Hippocampal formation (tissue), 2 donors: ENCODE results near the gene APOBEC3B.
"Not testable (repeated sequence)": the region's sequence is repeated elsewhere in the genome, so short reads cannot be mapped to it uniquely, and the experiment has no call there.

Experiments
- DNase-seq, 2 donors: peaks; one replicate each; lab custom pipeline; 2025; lab: John Stamatoyannopoulos, UW

APOBEC3B gene

DNA sequence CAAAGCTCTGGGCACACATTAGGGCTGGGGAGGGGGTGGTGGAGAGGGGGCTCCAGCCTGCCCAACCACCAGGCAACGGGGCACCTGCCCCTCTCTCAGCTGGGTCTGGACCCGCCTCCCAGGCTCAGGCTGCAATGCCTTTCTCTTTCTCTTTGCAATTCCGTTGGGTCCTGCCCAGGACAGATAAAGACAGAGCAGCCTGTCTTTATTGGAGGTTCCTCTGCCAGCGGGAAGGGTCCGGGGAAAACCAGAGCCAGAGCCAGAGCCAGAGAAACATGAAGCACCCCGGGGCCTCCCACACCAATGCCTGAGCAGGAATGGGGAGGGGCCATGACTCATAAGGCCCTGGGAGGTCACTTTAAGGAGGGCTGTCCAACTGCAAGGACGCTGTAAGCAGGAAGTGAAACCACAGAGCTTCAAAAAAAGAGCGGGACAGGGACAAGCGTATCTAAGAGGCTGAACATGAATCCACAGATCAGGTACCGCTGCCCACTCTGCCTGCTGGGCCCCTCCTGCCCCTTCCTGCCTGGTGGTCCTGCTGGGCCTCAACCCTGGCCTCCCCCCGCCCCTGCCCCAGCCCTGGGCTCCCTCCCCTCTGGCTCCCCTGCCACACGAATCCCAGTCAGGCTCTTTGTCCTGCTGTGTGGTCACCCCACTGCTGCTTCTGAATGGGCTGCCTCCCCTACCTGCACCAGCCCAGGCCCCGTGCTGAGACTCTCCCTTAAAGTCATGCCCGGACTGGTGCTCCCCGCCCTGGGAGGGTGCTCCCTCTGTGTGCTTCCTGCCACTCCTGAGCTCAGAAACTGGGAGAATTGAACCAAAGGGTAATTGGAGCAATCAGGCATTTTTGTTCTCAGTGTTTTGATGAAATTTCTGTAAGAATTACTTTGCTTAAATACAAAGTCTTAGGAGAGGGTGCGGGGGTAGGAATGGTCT lies at the start of gene APOBEC3B:
TSS of gene APOBEC3B (plus strand) at position 356 of the 936 bp plus-strand sequence. CDS start at position 463, 107 bp downstream.
- peak; percentile 30 to 39 for DNase-seq

DNA sequence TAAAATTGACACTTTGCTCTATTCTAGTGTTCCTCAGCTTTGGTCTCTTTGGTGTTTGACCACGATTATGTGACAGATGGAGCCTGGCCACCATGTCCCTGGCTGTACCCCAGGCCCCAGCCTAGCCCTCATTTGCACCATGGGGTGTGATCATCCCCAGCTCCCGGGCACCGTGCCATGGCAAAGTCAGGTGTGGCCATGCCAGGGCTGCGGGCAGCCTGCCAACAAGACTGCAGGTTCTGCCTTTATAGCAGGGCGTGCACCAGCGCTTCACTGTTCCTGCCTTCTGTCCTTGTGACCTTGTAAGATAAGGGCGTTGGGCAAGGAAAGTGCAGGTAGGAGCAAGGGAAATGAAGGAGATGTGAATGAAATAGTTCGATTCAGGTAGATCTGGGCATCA lies 47.1 kb upstream of the APOBEC3B start:
- no peak for DNase-seq

DNA sequence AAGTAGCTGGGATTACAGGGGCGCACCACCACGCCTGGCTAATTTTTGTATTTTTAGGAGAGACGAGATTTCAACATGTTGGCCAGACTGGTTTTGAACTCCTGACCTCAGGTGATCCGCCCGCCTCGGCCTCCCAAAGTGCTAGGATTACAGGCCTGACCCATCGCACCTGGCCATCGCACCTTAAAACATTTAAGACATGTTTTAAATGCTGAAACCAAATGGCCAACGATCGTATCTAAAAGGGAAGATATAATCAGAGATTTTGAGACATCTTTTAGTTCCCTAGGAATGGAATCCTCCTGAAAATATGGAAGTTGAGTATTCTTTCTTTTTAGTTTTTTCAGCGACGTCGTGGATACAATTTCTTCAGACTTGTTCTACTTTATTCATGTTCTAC lies 46.5 kb upstream of the APOBEC3B start:
- DNase-seq, result no peak

DNA sequence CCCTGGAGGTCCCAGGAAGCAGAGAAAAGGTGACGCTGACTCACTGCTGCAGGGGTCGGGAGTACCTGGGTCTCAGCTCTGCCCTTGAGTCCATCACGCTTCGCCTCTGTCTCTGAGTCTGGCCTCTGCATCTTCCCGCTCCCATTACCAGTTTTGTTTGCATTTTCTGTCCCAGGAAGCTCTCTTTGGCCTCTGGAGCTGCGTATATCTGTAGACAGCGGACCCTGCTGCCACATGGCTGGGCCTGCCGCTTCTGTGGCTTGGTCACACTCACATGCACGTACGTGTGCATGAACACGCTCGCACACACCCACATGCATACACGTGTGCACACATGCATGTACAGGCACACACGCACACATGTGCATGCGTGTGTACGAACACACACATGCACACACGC lies 45.6 kb upstream of the APOBEC3B start:
- no peak for DNase-seq

DNA sequence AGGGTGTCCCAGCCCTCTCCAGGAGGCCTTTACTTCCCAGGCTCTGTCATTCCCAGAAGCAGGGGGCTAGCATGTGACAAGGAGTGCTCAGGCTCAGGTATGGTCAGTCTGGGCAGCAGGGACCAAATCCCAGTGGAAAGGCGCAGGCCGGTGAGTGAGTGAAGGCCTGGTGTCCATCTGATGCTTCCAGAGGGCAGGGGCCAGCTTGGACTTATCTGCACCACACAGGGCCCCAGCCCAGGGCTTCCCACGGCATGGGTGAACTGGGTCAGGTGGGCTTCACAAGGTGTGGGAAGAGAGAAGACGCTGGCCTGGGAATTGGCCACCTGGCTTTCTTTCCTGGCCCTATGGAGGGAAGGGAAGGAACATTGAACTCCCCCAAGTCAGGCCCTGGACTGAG lies 45.1 kb upstream of the APOBEC3B start:
- DNase-seq, result no peak

DNA sequence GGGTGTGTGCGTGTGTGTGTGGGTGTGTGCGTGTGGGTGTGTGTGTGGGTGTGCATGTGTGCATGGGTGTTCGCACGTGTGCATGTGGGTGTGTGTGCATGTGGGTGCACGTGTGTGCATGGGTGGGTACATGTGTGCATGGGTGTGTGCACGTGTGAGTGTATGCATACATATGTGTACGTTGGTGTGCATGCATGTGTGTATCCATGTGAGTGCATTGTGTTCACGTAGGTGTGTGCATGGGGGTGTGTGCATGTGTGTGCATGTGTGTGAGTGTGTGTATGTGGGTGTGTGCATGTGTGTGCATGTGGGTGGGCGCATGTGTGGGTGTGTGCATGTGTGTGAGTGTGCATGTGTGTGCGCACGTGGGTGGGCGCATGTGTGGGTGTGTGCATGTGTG lies 44.6 kb upstream of the APOBEC3B start:
- no peak for DNase-seq

DNA sequence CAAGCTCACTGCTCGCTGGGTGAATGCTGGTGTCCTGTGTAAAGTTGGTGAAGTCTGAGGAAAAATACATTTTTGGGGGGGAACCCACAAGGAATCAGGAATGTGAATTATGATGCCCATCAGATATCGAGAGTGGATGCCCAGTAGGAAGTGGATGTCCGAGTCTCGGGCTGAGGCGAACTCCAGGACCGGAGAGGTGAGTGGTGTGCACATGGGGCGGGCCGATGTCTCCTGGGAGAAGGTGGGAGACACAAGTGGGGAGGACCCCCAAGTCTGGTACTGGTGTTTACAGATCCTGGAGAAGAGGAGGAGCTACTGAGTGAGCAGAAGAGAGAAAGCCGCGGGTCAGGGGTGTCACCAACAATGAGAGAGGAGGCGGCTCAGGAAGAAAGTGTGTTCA lies 43.9 kb upstream of the APOBEC3B start:
- no peak for DNase-seq

DNA sequence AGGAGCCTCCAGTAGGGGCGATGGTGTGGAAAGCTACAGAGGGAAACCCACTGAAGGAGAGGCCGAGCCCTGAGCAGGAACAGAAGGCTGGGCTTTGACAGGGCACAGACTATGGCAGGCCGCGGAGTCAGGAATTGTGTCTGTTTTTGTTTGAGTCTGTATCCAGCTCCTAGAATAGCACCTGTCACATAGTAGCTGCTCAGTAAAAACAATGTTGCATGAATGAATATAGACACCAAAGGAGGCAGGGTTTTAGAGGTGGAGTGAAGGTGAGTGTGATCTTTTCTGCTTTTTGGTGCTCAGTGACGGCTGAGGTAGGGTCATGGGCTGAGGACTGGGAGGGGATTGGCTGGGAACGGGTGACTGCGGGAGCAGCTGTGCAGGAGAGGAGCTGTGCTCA lies 43.2 kb upstream of the APOBEC3B start:
- DNase-seq, result no peak

DNA sequence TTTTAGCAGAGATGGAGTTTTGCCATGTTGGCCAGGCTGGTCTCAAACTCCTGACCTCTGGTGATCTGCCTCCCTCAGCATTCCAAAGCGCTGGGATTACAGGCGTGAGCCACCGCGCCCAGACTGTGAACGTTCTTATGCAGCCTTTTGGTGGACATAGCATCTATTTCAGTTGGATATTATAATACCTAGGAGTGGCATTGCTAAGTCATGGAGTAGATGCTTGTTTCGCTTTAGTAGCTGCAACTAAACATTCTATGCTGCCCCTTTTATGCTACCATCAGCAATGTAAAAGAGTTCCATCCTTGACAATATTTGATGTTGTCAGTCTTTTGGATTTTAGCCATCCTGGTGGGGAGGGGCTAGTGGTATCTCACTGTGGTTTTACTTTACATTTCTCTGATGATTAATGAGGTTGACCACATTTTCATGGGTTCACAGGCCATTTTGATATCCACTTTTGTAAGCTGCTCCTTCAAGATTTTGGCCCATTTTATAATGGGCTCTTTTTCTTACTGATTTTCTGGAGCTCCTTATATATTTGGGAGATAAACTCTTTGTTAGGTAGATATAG lies 41.2 kb upstream of the APOBEC3B start:
- no peak for DNase-seq

DNA sequence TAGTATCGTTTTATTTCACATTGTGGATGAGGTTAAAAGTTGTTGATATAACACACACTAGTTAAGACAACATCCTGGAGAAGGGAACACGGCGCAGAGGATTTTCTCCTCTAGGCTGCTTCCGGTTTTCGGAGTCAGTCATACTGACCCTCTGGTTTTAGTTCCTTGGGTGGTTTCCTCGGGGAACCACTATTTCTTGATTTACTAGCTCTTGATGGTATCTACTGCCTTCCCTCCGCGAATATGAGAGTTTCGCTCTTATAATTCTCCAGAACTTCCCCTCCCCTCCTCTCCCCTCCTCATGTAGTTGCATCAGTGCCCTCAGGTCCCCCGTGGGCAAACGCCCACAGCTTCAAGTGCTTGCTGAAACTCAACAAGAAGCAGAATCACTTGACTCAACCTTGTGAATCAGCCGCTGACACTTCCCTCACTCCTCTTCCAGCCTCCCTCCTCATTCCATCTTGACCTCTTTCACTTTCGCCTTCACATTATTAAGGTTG lies 40.6 kb upstream of the APOBEC3B start:
- no peak for DNase-seq

DNA sequence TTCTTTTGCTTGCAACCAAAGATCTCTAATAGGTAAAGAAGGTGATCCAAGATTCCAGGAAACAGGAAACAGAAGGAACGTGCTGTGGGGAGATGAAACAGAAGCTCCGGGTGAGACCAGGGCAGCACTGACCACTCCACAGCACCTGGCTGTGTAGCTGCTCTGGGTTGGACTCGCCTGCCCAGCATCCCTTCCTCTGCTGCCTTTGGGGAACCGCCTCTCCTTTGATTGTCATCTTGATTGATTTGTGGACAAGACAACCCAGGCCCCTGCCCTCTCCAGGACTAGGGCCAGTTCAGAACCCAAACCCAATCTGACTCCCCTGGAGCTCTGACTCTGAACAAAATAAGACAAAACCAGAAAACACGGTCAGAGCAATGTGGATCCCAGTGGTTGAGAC lies 39.4 kb upstream of the APOBEC3B start:
- DNase-seq, result no peak

DNA sequence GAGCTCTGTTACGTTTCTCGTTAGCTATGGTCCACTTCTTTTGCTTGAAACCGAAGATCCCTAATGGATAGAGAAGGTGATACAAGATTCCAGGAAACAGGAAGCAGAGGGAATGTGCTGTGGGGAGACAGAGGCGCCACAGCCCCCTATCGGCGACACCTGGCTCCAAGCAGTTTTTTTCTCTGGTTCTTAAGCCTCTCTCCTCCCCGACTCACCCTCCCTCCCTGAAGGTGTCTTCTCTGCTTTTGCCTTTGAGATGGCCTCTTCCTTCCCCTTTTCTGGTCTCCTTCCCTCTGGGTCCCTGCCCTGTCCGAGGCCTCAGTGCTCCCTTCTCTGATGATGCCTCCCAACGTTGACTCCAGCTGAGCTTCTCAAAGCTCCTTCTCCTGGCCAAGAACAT lies 38.9 kb upstream of the APOBEC3B start:
- no peak for DNase-seq

DNA sequence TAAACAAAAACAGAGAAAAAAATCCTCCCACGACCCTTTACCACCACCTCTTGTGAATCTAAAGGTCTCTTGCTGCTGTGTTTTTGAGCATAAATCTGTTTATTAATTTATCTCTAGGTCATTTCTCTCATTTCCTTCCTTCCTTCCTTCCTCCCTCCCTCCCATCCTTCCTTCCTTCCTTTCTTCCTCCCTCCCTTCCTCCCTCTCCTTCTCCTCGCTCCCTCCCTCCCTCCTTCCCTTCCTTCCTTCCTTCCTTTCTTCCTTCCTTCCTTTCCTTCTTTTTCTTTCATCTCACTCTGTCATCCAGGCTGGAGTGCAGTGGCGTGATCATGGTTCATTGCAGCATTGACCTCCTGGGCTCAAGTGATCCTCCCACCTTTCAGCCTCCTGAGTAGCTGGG lies 38.3 kb upstream of the APOBEC3B start:
- DNase-seq, result no peak

DNA sequence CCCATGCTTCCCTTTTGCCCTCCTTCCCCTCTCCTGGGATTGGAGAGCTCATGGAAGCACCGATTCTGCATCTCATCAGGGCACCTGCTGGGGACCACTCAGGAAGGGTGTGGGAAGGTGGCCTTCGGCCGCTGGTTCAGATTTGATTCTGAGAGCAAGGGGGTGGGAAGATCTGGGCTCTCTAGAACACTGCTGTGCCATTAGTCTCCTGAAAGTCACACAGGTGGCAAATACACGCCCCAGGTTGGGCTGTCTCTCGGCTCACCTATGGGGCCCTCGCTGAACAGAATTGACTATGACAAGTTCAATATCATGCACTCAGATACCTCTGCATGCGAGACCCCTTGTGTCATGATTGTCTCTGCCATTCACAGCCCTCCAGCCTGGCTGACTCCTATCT lies 37.5 kb upstream of the APOBEC3B start:
- no peak for DNase-seq

DNA sequence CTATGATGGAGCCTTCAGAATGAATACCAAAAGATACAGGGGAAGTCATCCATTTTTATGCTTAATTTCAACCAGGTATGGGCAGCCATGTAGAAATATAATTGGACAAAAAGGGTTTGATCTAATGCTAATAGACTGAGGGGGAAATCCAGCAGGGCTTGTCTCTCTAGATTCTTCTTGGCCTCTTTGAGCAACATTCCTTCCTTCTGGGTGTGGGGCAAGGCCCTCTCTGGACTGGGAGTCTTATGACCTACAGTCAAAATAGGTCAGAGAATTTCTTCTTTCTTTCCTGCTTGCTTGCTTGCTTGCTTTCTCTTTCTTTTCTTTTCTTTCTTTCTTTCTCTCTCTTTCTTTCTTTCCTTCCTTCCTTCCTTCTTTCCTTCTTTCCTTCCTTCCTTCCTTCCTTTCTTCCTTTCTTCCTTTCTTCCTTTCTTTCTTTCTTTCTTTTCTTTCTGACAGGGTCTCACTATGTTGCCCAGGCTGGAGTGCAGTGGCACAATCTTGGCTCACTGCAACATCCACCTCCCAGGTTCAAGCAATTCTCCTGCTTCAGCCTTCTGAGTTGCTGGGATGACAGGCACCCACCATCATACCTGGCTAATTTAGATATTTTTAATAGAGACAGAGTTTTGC lies 36.3 kb upstream of the APOBEC3B start:
- DNase-seq, result not testable (repeated sequence)

DNA sequence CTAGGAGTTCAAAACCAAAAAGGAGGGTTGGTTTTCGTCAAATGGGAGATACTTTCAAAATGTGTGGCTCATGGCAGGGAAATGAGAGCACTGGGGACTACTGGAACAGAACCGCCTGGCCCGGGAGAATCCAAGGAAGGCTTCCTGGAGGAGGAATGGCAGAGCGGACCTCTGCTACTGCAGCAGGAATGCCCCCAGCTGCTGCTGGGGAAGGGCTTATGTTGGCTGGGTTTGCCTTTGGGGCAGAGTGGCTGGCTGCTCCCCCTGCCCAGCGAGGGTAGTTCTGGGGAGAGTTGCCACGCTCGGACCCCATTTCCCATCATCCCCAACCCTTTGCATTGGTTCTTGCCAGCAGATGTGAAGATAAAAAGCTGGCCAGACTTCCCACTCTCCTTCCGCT lies 35.4 kb upstream of the APOBEC3B start:
- DNase-seq, result no peak

DNA sequence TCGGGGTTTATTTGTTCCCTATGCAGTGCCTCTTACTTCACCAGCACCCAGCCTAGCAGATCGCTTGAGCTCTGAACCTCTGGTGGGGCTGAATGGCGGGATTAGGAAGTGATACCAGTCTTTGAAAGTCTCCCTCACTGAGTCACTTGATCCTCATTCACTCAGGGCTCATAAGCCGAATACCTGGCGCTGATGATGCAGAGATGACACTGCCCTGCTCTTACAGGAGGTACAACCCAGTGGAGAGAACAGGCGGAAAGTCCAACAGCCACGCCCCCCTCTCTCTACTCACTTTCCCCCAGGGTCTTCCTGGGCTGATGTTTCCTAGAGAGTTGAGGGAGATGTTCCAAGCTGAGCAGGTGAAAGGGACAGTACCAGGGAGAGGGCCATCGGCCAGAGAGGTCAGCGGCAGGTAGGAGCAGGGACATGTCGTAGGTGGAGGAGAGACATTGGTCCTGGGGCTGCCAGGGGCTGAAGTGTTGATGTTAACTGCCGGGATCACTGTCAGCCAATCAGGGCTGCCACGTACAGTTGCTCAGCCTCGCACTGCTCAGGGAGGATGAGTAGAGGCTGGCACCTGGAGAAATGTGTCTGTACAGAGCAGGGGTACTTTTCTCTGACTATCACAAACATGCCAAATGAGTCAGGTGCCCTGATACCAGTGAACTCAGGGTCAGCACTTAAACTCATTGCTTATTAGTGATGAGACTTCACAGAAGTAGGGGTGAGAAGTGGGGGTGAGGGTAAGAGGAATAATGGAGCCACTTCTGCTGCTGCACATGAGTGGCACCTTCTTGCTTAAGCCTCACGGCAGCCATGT lies 34.6 kb upstream of the APOBEC3B start:
- no peak for DNase-seq

DNA sequence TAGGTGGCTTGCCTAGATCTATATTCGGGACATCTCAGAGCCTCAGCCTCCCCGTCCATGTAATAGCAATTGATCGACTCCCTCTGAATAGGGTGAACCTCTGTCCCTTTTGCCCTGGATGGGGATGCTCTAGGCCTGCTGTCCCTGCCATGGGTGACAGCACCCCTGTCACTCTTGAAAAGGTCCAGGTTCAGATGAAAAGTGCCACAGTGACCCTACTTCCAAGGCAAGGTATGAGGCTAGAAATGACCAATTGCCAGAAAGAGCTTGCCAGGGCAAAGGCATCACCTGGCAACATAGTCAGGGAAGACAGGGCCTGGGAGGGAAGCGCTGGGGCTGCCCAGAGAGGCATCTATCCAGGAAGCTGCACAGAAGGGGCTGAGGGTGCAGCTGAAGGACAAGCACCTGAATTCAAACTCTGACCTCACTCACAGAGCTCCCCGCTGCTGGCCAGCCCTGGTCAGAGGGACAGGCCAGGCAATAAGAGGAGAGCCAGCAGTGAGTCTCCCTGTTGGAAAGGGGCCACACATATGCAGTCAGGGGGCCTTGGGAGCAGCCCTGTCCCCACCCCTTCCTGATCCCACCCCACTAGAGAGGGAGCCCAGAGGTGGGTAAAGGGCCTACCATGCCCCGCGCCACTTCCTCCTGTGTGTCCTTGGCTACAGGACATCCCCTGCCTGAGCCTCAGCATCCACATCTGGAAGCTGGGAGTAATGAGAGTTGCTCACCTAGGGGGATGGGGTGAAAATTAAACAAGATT lies 33.8 kb upstream of the APOBEC3B start:
- DNase-seq, result no peak

DNA sequence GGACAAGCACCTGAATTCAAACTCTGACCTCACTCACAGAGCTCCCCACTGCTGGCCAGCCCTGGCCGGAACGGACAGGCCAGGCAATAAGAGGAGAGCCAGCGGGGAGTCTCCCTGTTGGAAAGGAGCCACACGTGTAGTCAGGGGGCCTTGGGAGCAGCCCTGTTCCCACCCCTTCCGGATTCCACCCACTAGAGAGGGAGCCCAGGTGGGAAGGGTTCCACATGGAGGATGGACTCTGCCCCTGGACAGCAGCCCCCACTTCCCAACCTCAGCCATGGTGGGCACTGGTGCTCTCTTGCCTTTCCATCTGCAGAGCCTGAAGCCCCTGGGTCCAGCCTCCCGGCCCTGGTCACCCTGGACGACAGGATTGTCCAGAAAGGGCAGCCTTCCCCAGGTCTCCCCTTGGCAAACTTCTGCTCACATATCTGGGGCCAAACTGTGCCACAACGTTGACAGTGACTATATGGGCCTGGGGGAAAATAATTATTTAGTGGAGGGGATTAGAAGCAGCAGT lies 32.2 kb upstream of the APOBEC3B start:
- no peak for DNase-seq

DNA sequence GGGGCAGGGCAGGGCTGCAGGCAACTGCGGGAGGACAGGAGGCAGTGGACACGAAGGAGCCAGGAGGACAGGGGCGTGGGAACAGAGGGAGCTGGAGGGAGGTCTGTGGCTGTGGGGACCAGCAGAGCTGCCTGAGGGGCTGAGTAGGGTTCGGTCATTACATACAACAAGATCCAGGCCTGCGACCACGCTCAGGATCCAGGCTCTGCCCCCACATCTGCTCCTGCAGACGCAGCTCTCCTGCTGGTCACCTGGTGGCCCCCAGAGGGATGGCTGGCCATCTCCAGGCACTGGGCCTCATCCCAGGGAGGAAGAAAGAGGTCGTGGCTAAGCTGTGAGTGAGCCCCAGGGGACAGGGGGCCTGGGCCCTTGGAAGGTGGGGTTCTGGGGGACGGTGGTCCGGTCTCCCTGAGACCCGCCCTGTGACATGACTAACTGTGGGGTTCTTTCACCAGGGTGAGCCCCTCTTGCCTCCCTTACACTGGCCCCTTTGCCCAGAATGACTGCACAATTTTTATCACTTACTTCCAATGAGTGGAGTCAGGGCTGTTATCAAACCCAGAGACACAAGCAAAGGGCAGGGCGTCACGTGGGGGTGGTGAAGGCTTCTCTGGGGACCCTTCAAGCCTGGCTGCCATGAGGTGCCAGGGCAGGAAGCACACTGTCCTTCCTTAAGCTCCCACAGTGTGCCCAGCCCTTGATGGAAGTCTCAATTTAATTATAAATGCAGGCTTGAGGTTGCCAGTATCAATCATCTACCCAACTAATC lies 31.4 kb upstream of the APOBEC3B start:
- DNase-seq, result no peak
